Stimulated activated naive CD8-positive, alpha-beta T cell treated with anti-CD3 and anti-CD28 coated beads, Interleukin-15, amount 100 ng/mL, for 72 hours (primary cell): ENCODE results near the gene TBCD.
A peak's percentile ranks its signal among the peaks of the same experiment; 100 is the strongest.
"Not testable (repeated sequence)": the region's sequence is repeated elsewhere in the genome, so short reads cannot be mapped to it uniquely, and the experiment has no call there.

Experiments used
- ATAC-seq: fragments of 150-1000 bp; cut with Tn5 transposase; 2 replicates; pipeline ENCODE4 v1.10.0; 2021; ENCODE audit warnings: mild to moderate bottlenecking, moderate library complexity
- DNase-seq, 2 donors: peaks; one replicate each; pipeline ENCODE4 v3.0.0; 2021 to 2022
- H3K27ac Mint-ChIP-seq, 2 donors: one replicate each; pipeline ENCODE4 v1.8.0; 2022; ENCODE audit warnings: mild to moderate bottlenecking in 2 of 2, mixed read lengths in 2 of 2, moderate library complexity in 2 of 2
- H3K27me3 Mint-ChIP-seq: one replicate; pipeline ENCODE4 v1.8.0; 2022; ENCODE audit warnings: mixed read lengths
- H3K4me1 Mint-ChIP-seq: one replicate; pipeline ENCODE4 v1.8.0; 2022; ENCODE audit warnings: mild to moderate bottlenecking, mixed read lengths
- H3K4me3 Mint-ChIP-seq, 2 donors: one replicate each; pipeline ENCODE4 v1.8.0; 2022; ENCODE audit warnings: mild to moderate bottlenecking in 2 of 2, mixed read lengths in 2 of 2, moderate library complexity in 1 of 2
- H3K9me3 Mint-ChIP-seq, 2 donors: one replicate each; pipeline ENCODE4 v1.8.0; 2022; ENCODE audit warnings: mixed read lengths in 2 of 2

The TBCD gene

GRCh38 chr17:82720204-82720603 lies 31.7 kb upstream of the TBCD start:
- H3K27ac Mint-ChIP-seq = peak overlapping the region in 1 of 2 donors; percentile 33
- no peak for ATAC-seq
- no peaks in the 10 kb centered on the region for H3K9me3 Mint-ChIP-seq

GRCh38 chr17:82722341-82723013 lies 29.4 kb upstream of the TBCD start:
- peak overlapping the region in 1 of 2 donors; percentile 87 for H3K27ac Mint-ChIP-seq
- DNase-seq (no peak), ATAC-seq (no peak)
- H3K27me3 Mint-ChIP-seq = no peaks in the 10 kb centered on the region
- peaks cover 9% of the 10 kb centered on the region for H3K4me1 Mint-ChIP-seq
- H3K4me3 Mint-ChIP-seq = no peak overlapping the region
- H3K9me3 Mint-ChIP-seq = no peaks in the 10 kb centered on the region

More at GRCh38 chr17:82720204-82720603, 31.7 kb upstream of the TBCD start:
- no peaks in the 10 kb centered on the region for H3K27me3 Mint-ChIP-seq
- H3K4me1 Mint-ChIP-seq = peaks cover 22% of the 10 kb centered on the region
- DNase-seq = no peak
- no peak overlapping the region for H3K4me3 Mint-ChIP-seq

GRCh38 chr17:82723169-82723807 lies 28.6 kb upstream of the TBCD start:
- Mint-ChIP-seq H3K4me3 (no peak overlapping the region), H3K4me1 (peaks cover under 1% of the 10 kb centered on the region), H3K27me3 (no peaks in the 10 kb centered on the region), H3K9me3 (no peaks in the 10 kb centered on the region), H3K27ac (peak overlapping the region in 1 of 2 donors; percentile 48)
- no peak for DNase-seq
- ATAC-seq = no peak

- H3K4me1 Mint-ChIP-seq = no peaks in the 10 kb centered on the region
- H3K27me3 Mint-ChIP-seq = no peaks in the 10 kb centered on the region
- no peaks in the 10 kb centered on the region for H3K9me3 Mint-ChIP-seq
- no peak overlapping the region for H3K27ac Mint-ChIP-seq
- no peak for DNase-seq
- ATAC-seq = no peak
- H3K4me3 Mint-ChIP-seq = no peak overlapping the region
These were observed 25.4 kb upstream of the TBCD start for GRCh38 chr17:82726427-82726826.

- no peaks in the 10 kb centered on the region for H3K27me3 Mint-ChIP-seq
- H3K4me1 Mint-ChIP-seq = no peaks in the 10 kb centered on the region
- ATAC-seq (peak; percentile 40), DNase-seq (no peak)
- no peak overlapping the region for H3K4me3 Mint-ChIP-seq
- peak overlapping the region in 1 of 2 donors; percentile 48 for H3K27ac Mint-ChIP-seq
- peaks cover 7 to 14% of the 10 kb centered on the region in 2 donors for H3K9me3 Mint-ChIP-seq
These were observed 22.2 kb upstream of the TBCD start for GRCh38 chr17:82729479-82730260.

- H3K27me3 Mint-ChIP-seq = peaks cover 6% of the 10 kb centered on the region
- H3K4me3 Mint-ChIP-seq = no peak overlapping the region
- DNase-seq = no peak
- H3K27ac Mint-ChIP-seq = peak overlapping the region in 1 of 2 donors; percentile 95
- peaks cover 7 to 14% of the 10 kb centered on the region in 2 donors for H3K9me3 Mint-ChIP-seq
- no peak for ATAC-seq
- peaks cover 8% of the 10 kb centered on the region for H3K4me1 Mint-ChIP-seq
These were observed 19.6 kb upstream of the TBCD start for GRCh38 chr17:82732118-82732743.

- no peak within 1 kb of the TSS for H3K27ac Mint-ChIP-seq
- peak; percentile 77 for ATAC-seq
These were observed 16.6 kb upstream of the TBCD start, which contains the start of gene FN3K for GRCh38 chr17:82734987-82735866. Gene FN3K, plus strand, starts transcription at chr17:82735615. Its CDS starts 22 bp downstream, at chr17:82735637.

GRCh38 chr17:82736511-82737185 lies 15.2 kb upstream of the TBCD start:
- peaks cover 21 to 22% of the 10 kb centered on the region in 2 donors for H3K9me3 Mint-ChIP-seq
- H3K27me3 Mint-ChIP-seq = peaks cover 6% of the 10 kb centered on the region
- H3K27ac Mint-ChIP-seq = no peak overlapping the region
- ATAC-seq = no peak
- peaks cover 8% of the 10 kb centered on the region for H3K4me1 Mint-ChIP-seq
- no peak for DNase-seq
- H3K4me3 Mint-ChIP-seq = no peak overlapping the region

More at GRCh38 chr17:82734987-82735866, 16.6 kb upstream of the TBCD start, which contains the start of gene FN3K:
- peak in 1 of 2 donors; percentile 25 for DNase-seq
- peaks cover 11 to 14% of the 10 kb centered on the region in 2 donors for H3K9me3 Mint-ChIP-seq
- H3K27me3 Mint-ChIP-seq = peaks cover 6% of the 10 kb centered on the region
- H3K4me3 Mint-ChIP-seq = peak within 1 kb of the TSS; percentile 62 to 71
- peaks cover 8% of the 10 kb centered on the region for H3K4me1 Mint-ChIP-seq

- DNase-seq (no peak), ATAC-seq (peak; percentile 11)
- Mint-ChIP-seq H3K27ac (no peak overlapping the region), H3K4me3 (no peak overlapping the region), H3K4me1 (peaks cover 8% of the 10 kb centered on the region), H3K9me3 (peaks cover 15 to 18% of the 10 kb centered on the region in 2 donors), H3K27me3 (peaks cover 6% of the 10 kb centered on the region)
These were observed 13.6 kb upstream of the TBCD start for GRCh38 chr17:82737967-82738877.

- peak overlapping the region in 1 of 2 donors; percentile 23 for H3K27ac Mint-ChIP-seq
- ATAC-seq (no peak), DNase-seq (no peak)
- H3K27me3 Mint-ChIP-seq = peaks cover 4% of the 10 kb centered on the region
- peaks cover 12 to 15% of the 10 kb centered on the region in 2 donors for H3K9me3 Mint-ChIP-seq
- H3K4me1 Mint-ChIP-seq = peaks cover 4% of the 10 kb centered on the region
- H3K4me3 Mint-ChIP-seq = no peak overlapping the region
These were observed 10.7 kb upstream of the TBCD start for GRCh38 chr17:82740906-82741759.

GRCh38 chr17:82743344-82744219 lies 8.3 kb upstream of the TBCD start:
- H3K9me3 Mint-ChIP-seq = peaks cover 16 to 19% of the 10 kb centered on the region in 2 donors
- no peaks in the 10 kb centered on the region for H3K27me3 Mint-ChIP-seq
- no peaks in the 10 kb centered on the region for H3K4me1 Mint-ChIP-seq
- ATAC-seq = no peak
- no peak for DNase-seq
- H3K4me3 Mint-ChIP-seq = no peak overlapping the region
- no peak overlapping the region for H3K27ac Mint-ChIP-seq

- not testable (repeated sequence) for H3K4me3 Mint-ChIP-seq, DNase-seq, H3K4me1 Mint-ChIP-seq, H3K27me3 Mint-ChIP-seq, H3K27ac Mint-ChIP-seq, ATAC-seq
- peaks cover 16 to 19% of the 10 kb centered on the region in 2 donors for H3K9me3 Mint-ChIP-seq
These were observed 7.1 kb upstream of the TBCD start for GRCh38 chr17:82744736-82745135.
